Right kidney (tissue), 9 donors: Measurements from ENCODE around the gene KCTD18.

ENCODE experiments used
- DNase-seq: peaks from one replicate; pipeline ENCODE4 v3.0.0-alpha.2; 2016
- long read RNA-seq, 8 donors: transcript quantifications; one replicate each; lab custom pipeline, GENCODE V29; 2026

KCTD18 gene
- long read RNA-seq, donor 1, partial matches to known transcripts, result 6 of 9 reads
- long read RNA-seq, donor 1, other reads (novel, unspliced or antisense), result 0 of 9 reads
- long read RNA-seq, donor 2, partial matches to known transcripts, result 0 of 4 reads
- long read RNA-seq, donor 2, other reads (novel, unspliced or antisense), result 0 of 4 reads
- long read RNA-seq, donor 3, result 0 reads
- long read RNA-seq, donor 4, result 0 reads
- long read RNA-seq, donor 5, partial matches to known transcripts, result 0 of 3 reads
- long read RNA-seq, donor 5, other reads (novel, unspliced or antisense), result 0 of 3 reads
- long read RNA-seq, donor 6, partial matches to known transcripts, result 5 of 8 reads
- long read RNA-seq, donor 6, other reads (novel, unspliced or antisense), result 0 of 8 reads
- long read RNA-seq, donor 7, partial matches to known transcripts, result 18 of 20 reads
- long read RNA-seq, donor 7, other reads (novel, unspliced or antisense), result 0 of 20 reads
- long read RNA-seq, donor 8, partial matches to known transcripts, result 0 of 2 reads
- long read RNA-seq, donor 8, other reads (novel, unspliced or antisense), result 0 of 2 reads

DNA sequence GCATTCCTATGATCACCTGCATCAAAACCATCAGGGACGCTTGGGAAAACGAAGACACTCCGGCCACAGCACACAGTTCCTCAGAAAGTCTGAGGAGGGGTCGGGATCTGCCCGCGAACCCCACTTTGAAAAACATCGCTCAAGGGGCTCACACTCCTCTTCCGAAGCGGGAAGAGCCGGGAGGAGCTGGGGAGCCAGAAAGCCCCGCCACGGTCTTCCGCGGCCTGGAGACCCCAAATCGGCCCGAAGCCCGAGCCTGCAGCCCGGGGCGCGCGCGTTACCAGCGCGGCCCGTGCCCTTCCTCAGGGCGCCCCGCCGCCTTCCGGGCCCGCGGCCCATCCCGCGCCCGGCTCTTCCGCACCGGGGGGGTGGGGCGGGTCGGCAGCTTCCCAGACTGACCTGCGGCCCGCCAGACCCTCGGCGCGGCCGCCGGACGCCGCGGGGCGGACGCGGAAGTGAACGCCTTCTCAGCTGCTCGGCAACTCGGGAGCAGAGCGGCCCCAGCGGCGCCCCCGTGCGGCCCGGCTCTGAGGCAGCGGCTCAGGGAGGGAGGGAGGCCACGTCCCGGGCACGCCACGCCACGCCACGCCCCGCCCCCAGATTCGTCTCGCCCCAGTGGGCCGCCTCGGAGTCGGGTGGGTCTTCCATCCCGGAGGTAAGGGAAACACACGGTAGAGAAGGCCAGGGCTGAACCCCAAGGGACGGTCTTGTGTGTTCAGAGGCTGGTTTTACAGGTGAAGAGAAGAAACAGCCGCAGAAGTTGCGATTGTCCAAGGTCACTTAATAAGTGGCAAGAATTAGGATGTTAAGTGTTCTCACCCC lies at the start of gene KCTD18:
KCTD18 (minus strand) TSS at position 457 of the 822 bp plus-strand sequence. CDS start 3,052 bp downstream, outside the sequence.
- peak; percentile 86 for DNase-seq

DNA sequence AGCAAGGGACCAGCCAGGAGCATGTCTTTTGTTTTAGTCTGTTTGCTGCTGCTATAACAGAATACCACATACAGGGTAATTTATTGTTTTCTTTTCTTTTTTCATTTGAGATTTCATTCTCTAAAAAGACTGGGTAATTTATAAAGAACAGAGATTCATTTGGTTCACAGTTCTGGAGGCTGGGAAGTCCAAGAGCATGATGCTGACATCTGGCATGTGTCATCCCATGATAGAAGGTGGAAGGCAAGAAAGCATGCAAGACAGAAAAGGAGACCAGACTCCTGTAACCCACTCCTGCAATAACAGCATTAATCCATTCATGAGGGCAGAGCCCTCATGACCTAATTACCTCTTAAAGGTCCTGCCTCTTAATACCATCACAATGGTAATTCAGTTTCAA lies 30.9 kb upstream of the KCTD18 start:
- no peak for DNase-seq

DNA sequence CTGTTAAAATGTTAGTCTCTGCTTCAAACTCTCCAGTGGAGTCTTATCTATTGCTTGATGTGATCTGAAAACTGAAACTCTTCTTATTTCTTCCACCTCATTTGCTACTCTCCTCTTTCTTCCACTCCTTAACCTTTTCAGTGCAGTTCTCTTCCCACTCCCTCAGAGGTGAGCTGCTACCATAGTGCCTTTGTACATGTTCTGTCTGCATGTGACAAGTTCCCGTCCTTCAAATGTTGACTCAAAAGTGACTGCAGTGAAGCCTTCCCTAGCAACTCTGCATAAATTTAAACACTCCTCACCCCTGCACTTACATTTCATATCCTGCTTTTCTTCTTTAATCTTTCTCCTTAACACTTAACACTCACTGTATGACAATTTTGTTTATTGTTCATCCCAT lies 28.3 kb upstream of the KCTD18 start:
- no peak for DNase-seq

DNA sequence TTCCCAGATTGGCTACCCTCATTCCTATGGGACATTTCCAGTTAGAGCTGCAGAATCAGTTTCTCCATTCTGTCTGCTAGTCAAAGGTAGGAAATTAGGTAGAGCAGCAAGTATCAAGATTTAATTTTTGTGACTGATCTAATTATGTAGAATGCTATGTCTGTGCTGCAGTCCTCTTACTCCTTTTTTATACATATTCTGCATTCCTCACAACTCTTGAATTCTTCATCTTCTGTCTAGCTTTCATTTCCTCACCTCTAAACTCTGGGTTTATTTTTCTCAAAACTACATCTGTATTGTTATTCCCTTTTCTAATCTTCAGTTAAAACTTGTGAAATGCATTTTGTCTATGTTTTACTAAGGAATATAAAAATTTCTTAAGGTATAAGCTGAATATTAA lies 24.7 kb upstream of the KCTD18 start:
- DNase-seq, result no peak

DNA sequence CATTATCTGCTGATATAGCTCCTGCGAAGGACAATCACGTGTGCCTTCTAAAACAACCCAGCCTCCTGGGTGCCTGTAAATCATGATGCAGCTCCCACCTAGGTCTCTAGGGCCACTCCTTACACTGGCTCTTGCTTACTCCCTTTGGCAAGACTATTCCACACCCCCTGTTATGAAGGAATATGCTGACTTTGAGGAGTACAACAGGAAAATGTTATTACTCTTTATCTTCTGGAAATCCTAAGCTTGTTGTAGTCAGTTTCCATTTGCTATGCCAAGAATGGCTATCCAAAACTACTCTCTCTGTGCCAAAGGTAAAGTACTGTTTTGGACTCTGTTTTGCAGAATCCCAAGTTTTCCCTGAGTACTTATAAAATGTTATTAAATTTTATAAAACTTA lies 23.9 kb upstream of the KCTD18 start:
- no peak for DNase-seq

DNA sequence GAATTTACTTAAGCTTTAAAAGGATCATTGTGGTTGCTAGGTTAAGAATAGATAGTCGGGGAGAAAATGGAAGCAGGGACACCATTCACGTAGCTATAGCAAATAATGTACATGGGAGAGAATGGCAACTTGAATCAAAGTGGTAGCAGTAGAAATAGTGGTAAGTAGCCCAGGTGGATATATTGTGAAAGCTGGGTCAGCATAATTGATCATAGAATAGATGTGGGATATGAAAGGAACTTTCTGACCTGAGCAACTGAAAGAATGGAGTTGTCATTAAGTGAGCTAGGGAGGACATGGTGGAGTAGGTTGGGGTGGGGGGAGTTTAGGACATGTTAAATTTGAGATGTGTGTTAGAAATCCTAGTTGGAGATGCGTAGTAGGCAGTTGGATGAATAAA lies 18.4 kb upstream of the KCTD18 start:
- no peak for DNase-seq

DNA sequence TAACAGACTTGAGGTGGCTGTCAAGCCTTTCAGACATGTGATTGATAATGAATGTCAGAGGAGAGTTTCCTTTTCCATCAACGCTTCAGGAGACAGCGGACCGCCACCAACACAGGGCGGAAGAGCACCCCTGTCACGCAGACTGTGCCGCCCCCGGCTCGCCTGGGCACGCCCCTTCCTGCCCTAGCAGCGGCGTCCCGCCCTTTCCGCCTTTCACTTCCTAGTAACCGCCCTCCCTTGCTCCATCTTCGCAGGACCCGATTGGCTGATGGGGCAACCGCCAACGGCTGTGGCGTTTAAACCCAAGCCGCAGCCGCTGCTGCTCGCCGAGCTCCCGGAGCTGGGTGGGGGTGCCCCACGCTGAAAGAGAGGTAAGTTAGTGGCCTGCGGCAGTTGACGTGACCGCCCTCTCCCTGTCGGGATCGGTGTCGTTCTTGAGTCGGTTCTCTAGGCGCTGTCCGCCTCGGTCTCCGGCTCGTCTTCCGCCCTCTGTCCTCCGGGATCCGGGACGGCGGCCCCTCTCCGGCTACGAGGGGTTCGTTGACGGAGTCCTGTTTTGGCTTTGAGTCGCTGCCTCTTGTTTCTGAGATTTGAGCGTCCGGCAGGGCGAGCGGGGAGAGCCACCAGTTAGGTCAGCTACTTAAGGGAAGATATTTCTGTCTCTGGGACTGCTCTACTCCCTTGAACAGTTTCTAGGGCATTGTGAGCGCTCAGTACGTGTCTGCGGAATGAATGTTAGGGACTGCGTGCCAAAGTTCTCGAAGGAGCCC lies 16.2 kb upstream of the KCTD18 start, which contains the start of gene SGO2:
SGO2 (plus strand) TSS at position 326 of the 770 bp plus-strand sequence. CDS start 6,769 bp downstream, outside the sequence.
- DNase-seq, result peak; percentile 87

DNA sequence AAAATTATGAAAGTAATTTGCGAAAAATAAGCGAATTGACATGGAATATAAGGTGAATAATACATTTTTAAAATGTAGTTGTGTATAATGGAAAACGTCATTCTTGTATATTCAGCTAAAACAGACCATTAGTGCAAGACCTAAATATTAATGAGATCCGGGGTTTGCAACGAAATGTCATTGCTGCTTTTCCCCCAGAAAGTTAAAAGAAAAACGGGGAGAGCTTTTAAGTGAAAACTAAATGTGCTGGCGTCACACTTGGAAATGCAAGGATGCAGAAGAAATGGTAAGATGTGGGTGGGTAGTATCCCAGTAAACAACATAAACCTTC lies 15.6 kb upstream of the KCTD18 start:
- DNase-seq, result no peak

DNA sequence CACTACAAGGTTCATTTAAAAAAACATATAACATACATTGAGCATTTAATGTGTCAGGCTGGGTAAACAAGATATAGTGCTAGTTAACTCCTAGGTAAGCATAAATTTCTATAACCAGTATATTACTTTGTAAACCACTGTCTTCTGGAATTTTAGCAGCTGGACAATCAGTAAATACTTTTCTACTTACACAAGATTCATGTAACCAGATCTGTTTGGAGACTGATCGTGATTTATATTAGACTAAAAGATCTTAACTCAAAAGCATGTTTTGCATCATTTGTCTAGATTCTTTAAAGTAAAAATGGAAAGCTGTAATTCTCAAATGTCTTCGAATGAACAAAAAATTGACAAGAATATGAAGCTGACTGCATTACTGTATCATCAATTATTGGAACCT lies 15.2 kb upstream of the KCTD18 start:
- DNase-seq, result no peak

DNA sequence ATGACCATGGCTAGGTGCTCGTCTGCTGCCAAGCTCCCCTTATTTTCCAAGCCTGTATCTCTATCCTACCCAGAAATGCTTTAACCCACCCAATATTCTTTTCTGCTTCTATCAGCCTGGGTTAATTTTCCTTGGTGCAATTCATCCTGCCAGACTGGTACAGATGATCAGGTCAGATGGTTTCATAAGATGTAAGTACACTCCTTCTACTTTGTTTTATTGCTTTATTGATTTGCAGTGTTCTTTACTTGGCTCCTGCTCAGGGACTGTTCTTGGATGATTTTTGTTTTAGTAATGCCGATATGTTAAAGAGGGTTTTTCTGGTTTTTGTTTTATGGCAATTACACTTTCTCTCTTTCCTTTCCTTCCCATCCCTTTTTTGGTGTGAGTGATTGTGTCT lies 13.7 kb upstream of the KCTD18 start:
- no peak for DNase-seq

DNA sequence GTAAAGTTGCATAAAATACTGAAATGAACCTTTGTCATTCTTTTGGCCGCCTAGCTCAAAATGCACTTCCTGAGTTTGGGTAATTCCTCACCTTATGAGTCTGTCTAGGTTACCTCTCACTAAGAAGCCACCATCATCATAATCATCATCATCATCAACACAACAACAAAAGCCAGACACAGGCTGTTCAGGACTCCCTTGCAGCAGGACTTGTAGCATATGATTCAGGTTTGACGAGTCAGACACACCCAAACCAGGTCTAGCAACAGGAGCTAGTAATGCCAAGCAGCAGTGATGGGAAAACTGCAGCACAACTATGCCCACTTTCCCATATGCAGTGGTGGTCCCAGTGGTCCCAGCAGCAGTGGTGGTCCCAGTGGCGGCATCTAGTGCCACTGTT lies 13.3 kb upstream of the KCTD18 start:
- DNase-seq, result no peak

DNA sequence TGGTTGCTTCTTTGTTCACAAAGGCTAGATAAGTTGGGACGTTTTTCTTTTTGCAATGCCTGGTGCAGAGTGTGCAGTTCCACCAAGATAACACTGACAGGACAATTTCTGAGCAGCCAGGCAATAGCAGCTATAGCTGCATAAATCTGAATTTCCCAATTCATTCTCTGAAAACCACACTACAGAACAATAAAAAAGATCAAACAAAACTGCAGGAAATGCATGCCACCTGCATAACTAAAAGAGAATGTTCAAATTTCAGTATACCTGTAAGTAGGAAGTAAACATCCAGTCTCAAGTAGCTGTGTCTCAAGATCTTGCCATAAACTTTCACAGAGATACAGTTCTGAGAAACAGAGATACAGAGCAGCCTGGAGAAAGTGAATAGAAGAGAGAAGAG lies 5.3 kb upstream of the KCTD18 start:
- DNase-seq, result no peak

DNA sequence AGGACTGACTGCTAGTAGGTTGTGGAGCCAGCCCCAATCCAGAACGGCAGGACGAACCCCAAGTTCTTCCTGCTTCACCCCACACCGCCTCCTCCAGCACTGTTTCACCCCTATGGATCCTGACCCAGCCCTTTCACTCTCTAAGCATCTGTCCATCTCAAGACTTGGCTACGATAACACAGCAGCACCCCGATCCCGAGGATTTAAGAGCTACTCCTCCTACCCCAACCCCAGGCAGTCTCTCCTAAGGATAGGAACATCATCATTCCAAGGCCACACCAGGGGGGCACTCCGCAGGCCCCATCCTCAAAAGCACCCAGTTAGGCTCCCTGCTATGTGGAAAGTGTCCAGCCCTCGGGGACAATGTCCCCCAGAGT lies 645 bp downstream of the KCTD18 start:
- no peak for DNase-seq

DNA sequence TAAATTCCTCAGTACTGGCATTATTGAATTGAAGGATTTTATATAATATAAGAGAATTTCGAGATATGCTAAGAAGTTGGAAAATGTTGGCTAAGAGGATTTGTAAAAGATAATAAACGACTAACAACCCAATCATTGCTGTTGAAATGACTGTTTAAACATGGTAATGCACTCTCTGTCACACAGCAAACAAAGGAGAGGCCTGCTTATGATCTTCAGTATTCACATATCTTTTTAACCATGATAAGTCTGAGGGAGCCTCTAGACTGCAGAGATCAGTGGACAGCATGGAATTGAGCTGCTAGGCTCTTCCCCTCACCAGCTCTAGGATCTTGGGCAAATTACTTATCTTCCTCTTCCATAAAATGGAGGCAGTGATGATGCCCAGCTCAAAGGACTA lies 2.7 kb downstream of the KCTD18 start:
- no peak for DNase-seq

DNA sequence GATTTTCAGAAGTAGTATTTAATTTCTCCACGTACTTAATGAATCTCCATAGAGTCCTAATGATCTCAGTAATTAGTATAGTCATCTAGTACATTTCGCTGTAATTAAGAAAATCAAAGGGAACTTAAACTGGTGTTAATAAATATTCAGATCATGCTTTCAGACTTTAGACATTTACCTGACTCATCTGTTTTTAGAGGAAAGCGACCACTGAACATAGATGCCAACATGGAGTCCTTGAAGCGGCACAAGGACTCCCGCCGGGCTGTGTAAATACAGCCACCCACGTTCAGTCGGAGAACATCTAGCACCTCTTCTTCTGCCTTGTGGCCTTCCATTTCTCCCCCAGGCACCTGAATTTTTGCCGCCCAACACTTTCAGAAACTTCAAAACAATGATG lies 3.2 kb downstream of the KCTD18 start:
- DNase-seq, result no peak

DNA sequence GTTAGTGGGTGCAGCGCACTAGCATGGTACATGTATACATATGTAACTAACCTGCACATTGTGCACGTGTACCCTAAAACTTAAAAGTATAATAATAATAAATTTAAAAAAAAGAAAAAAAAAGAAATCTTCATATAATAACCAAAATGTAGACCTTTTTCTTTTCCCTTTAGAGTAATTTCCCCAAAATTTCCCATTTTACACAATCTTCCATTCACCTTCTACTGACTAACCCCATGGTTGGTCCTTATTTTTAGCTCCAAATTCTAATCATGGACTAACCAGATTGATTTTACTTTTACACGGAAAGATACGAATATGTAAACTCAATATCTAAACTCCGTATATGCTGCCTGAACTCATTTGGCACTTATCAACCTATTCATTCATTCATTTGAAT lies 7.7 kb downstream of the KCTD18 start:
- no peak for DNase-seq

DNA sequence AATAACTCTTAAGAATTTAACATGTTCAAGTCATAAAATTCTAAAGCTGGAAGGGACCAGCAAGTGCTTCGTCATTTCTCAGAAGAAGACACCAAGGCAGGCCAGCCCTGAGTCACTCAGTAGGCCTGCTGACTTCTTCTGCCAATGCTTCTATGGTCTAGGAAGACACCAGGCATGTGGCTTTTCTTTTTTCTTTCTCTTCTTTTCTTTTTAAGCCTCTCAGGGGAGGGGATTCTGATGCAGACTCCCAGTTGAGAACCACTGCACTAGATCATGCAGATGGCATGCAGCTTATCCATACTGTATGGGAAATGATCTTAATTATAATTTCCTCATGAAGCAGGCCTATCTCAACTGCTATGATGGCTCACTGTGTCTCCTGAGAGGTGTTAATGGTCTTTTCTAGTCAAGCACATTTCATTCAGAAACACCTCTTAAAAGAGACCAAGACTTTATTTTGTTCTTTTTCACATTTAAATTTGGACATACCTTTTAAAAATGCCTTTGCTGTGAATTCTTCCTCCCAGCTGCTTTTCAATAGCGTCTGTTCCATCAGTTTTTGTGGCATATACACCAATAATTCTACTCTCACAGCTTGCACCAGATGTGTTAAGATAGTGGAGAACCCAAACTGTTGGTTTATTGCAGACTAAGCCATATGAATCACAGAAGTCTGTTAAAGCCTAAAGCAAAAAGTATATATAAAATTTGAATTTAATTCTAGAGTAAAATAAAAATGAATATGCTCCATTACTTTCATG lies 11.3 kb downstream of the KCTD18 start:
- DNase-seq, result no peak

DNA sequence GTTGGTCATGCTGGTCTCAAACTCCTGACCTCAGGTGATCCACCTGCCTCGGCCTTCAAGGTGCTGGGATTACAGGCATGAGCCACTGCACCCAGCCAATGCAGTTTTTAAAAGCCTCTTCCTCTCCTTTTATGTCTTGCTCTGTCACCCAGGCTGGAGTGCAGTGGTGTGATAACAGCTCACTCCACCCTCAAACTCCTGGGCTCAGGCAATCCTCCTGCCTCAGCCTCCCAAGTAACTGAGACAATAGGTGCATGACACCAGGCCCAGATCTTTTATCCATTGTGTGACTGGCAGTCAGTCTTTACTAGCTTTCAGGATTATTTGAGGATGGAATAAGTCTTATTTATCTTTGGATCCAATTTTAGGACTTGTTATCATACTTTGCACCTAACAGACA lies 13.2 kb downstream of the KCTD18 start:
- no peak for DNase-seq

DNA sequence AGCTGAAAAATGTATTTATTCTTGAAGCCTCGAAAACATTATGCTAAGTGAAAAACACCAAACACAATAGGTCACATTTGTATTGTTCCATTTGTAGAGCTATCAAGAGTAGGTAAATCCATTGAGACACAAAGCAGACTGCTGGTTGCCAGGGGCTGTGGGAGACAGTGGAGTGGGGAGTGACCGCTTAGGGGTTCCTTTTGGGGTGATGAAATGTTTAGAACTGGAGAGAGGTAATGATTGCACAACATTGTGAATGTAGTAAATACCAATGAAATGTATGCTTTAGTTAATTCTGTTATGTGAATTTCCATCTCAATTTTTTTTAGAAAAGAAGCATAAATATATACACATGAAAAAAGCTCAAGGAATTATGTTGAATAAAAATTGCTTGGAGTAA lies 15.8 kb downstream of the KCTD18 start:
- no peak for DNase-seq

DNA sequence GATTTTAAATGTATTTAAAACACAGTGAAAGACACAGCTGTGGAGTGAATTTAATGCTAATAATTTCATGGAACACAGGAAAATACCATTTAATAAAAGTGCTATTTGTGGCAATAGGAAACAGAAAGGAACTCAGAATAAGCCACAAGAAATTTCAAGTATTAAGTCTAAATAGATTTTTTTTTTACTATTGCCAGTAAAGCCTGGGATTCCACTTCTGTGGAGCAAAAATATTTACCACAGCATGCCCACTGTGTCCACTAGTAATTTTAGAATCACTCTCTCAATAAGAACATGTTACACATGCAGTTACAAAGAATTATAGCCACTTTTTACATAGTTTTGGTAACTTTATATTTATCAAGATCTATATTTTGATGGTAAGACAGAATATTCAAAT lies 17.2 kb downstream of the KCTD18 start:
- no peak for DNase-seq

DNA sequence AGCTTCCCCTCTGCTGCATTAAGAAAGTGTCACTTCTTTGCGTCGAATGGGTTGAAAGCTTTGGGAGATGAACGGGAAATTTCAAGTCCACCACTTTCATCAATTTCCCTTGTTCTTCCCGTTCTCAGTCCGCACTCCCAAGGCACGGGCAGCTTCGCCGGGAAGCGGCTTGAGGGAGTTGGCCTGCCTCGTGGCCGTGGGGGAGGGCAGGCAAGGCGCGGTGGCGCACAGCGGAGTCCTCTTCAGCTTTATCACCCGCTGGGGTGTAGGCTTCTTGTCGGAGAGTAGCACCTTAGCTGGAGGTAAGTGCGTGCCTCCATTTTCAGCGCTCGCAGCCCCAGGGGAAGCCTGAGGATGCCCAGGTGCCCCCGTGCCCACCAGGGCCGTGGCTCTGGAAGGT lies 19.9 kb downstream of the KCTD18 start:
- DNase-seq, result no peak

DNA sequence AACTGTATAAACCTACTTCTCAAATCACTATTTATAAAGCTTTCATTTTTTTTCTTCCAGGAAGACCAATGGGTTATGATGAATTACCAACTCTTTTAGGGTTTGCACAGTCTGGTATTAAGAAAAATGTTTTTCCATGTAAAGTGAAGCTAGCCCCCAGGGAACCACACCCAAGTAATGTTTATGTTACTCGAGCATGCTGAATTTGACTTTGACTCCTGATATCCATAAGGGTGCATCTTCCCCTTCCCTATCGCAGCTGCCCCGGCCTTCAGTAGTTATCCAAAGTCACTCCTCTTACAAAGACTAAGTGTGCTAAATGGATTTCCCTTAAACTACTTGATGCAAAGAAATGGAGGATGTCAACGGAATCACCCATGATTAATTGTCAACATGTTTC lies 21.7 kb downstream of the KCTD18 start:
- DNase-seq, result no peak
